22Rv1 (cell line): Measurements from ENCODE around the gene MT1M.
A peak's percentile ranks its signal among the peaks of the same experiment; 100 is the strongest.

Experiments
- H3K27ac ChIP-seq: fragments of 450-650 bp; 2 replicates; pipeline ENCODE4 v1.5.1; 2017
- CTCF ChIP-seq: fragments of 450-650 bp; IDR thresholded peaks from 2 replicates; pipeline ENCODE4 v1.5.1; 2017; ENCODE audit warnings: mild to moderate bottlenecking
- ZFX ChIP-seq: fragments of 450-650 bp; IDR thresholded peaks from 2 replicates; pipeline ENCODE4 v1.6.1; 2017; ENCODE audit warnings: antibody characterized with exemption, borderline replicate concordance

Gene MT1M

GRCh38 chr16:56593573-56594291, 38.7 kb upstream of the MT1M start:
- no peak overlapping the region for H3K27ac ChIP-seq
- no peak for TF ChIP-seq ZFX
- TF ChIP-seq CTCF = no peak

GRCh38 chr16:56594292-56594619, 38.2 kb upstream of the MT1M start:
- TF ChIP-seq CTCF (no peak), ZFX (no peak)
- no peak overlapping the region for H3K27ac ChIP-seq

- TF ChIP-seq ZFX (no peak), CTCF (peak; percentile 70)
Measured at GRCh38 chr16:56600398-56600999, 32.0 kb upstream of the MT1M start.

GRCh38 chr16:56601325-56601724, 31.1 kb upstream of the MT1M start:
- TF ChIP-seq ZFX (no peak), CTCF (no peak)
- H3K27ac ChIP-seq = no peak overlapping the region

More at GRCh38 chr16:56600398-56600999, 32.0 kb upstream of the MT1M start:
- no peak overlapping the region for H3K27ac ChIP-seq

GRCh38 chr16:56603589-56603988, 28.9 kb upstream of the MT1M start:
- TF ChIP-seq ZFX (no peak), CTCF (peak; percentile 62)
- H3K27ac ChIP-seq = no peak overlapping the region

- no peak for TF ChIP-seq ZFX
- H3K27ac ChIP-seq = no peak overlapping the region
Measured at GRCh38 chr16:56604966-56605365, 27.5 kb upstream of the MT1M start.

- TF ChIP-seq CTCF = no peak
- no peak for TF ChIP-seq ZFX
- no peak overlapping the region for H3K27ac ChIP-seq
Measured at GRCh38 chr16:56605475-56605874, 27.0 kb upstream of the MT1M start.
